ENCODE results near the gene CHRNA5. TPM values are rescaled to one million over a fixed set of nuclear protein-coding genes. Genes with fewer than 3 reads are reported as not detected.
"Not testable (repeated sequence)": the region's sequence is repeated elsewhere in the genome, so short reads cannot be mapped to it uniquely, and the experiment has no call there.

The CHRNA5 gene
- total RNA-seq: 2.2 TPM
- long read RNA-seq: 0 reads

- intact Hi-C loops (cut with micrococcal nuclease): no loop called here
- H3K27ac ChIP-seq (replicated peaks): no peak within 1 kb of the TSS
- peak; percentile 89 for DNase-seq
- H3K4me1 ChIP-seq: peaks cover 15% of the 10 kb centered on the region
- no peaks in the 10 kb centered on the region for H3K9me3 ChIP-seq (replicated peaks)
- H3K27me3 ChIP-seq (ENCODE audit: low read depth): peaks cover 8% of the 10 kb centered on the region
- TF ChIP-seq, protein P1, sequence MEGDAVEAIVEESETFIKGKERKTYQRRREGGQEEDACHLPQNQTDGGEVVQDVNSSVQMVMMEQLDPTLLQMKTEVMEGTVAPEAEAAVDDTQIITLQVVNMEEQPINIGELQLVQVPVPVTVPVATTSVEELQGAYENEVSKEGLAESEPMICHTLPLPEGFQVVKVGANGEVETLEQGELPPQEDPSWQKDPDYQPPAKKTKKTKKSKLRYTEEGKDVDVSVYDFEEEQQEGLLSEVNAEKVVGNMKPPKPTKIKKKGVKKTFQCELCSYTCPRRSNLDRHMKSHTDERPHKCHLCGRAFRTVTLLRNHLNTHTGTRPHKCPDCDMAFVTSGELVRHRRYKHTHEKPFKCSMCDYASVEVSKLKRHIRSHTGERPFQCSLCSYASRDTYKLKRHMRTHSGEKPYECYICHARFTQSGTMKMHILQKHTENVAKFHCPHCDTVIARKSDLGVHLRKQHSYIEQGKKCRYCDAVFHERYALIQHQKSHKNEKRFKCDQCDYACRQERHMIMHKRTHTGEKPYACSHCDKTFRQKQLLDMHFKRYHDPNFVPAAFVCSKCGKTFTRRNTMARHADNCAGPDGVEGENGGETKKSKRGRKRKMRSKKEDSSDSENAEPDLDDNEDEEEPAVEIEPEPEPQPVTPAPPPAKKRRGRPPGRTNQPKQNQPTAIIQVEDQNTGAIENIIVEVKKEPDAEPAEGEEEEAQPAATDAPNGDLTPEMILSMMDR (IDR thresholded peaks at IDR 0.05; ENCODE audit: borderline replicate concordance): no peak
- H3K4me3 ChIP-seq: peak within 1 kb of the TSS; percentile 73
- no peaks in the 10 kb centered on the region for H3K36me3 ChIP-seq
Observed at GRCh38 chr15:78565097-78565950, at the start of gene CHRNA5. Gene CHRNA5, plus strand, starts transcription at chr15:78565520. Its CDS starts 200 bp downstream, at chr15:78565720.

GRCh38 chr15:78520035-78520434, 45.3 kb upstream of the CHRNA5 start:
- H3K27ac ChIP-seq (replicated peaks); H3K27me3 ChIP-seq (ENCODE audit: low read depth); DNase-seq; H3K4me3 ChIP-seq; H3K4me1 ChIP-seq; H3K9me3 ChIP-seq (replicated peaks); intact Hi-C loops (cut with micrococcal nuclease): not testable (repeated sequence)
- peaks cover 28% of the 10 kb centered on the region for H3K36me3 ChIP-seq

- H3K9me3 ChIP-seq (replicated peaks): no peaks in the 10 kb centered on the region
- no peaks in the 10 kb centered on the region for H3K4me1 ChIP-seq
- H3K27ac ChIP-seq (replicated peaks): no peak overlapping the region
- H3K4me3 ChIP-seq: no peak overlapping the region
- H3K36me3 ChIP-seq: peaks cover 8% of the 10 kb centered on the region
- no peak for DNase-seq
- TF ChIP-seq, protein P1 (IDR thresholded peaks at IDR 0.05; ENCODE audit: borderline replicate concordance): no peak
- intact Hi-C loops (cut with micrococcal nuclease): no loop called here
- no peaks in the 10 kb centered on the region for H3K27me3 ChIP-seq (ENCODE audit: low read depth)
Observed at GRCh38 chr15:78524230-78524629, 41.1 kb upstream of the CHRNA5 start.

- Histone ChIP-seq H3K4me1 (no peaks in the 10 kb centered on the region), H3K27ac (replicated peaks) (no peak overlapping the region), H3K36me3 (peaks cover 2% of the 10 kb centered on the region), H3K4me3 (no peak overlapping the region), H3K9me3 (replicated peaks) (no peaks in the 10 kb centered on the region), H3K27me3 (ENCODE audit: low read depth) (no peaks in the 10 kb centered on the region)
- TF ChIP-seq, protein P1 (IDR thresholded peaks at IDR 0.05; ENCODE audit: borderline replicate concordance): no peak
- intact Hi-C loops (cut with micrococcal nuclease): no loop called here
- DNase-seq: no peak
Observed at GRCh38 chr15:78527325-78527724, 38.0 kb upstream of the CHRNA5 start.

GRCh38 chr15:78533331-78533730, 32.0 kb upstream of the CHRNA5 start:
- Histone ChIP-seq H3K27me3 (ENCODE audit: low read depth) (no peaks in the 10 kb centered on the region), H3K36me3 (no peaks in the 10 kb centered on the region), H3K27ac (replicated peaks) (no peak overlapping the region), H3K4me1 (peaks cover 6% of the 10 kb centered on the region), H3K4me3 (no peak overlapping the region), H3K9me3 (replicated peaks) (no peaks in the 10 kb centered on the region)
- intact Hi-C loops (cut with micrococcal nuclease): no loop called here
- no peak for DNase-seq
- TF ChIP-seq, protein P1 (IDR thresholded peaks at IDR 0.05; ENCODE audit: borderline replicate concordance): no peak

GRCh38 chr15:78536134-78536533, 29.2 kb upstream of the CHRNA5 start:
- no peak for DNase-seq
- intact Hi-C loops (cut with micrococcal nuclease): no loop called here
- peaks cover 23% of the 10 kb centered on the region for H3K4me1 ChIP-seq
- H3K9me3 ChIP-seq (replicated peaks): no peaks in the 10 kb centered on the region
- no peaks in the 10 kb centered on the region for H3K36me3 ChIP-seq
- no peak overlapping the region for H3K27ac ChIP-seq (replicated peaks)
- H3K4me3 ChIP-seq: no peak overlapping the region
- TF ChIP-seq, protein P1 (IDR thresholded peaks at IDR 0.05; ENCODE audit: borderline replicate concordance): no peak
- H3K27me3 ChIP-seq (ENCODE audit: low read depth): no peaks in the 10 kb centered on the region
